SU-DHL-6 (cell line): ENCODE measurements around the gene BRMS1.

Experiments used
- H2AFZ ChIP-seq: fragments of 200-600 bp; sonication (generic); 2 replicates; pipeline ENCODE4 v1.6.1; 2014; ENCODE audit warnings: low read depth, mild to moderate bottlenecking, moderate library complexity, mixed read lengths, antibody characterized with exemption, low read length; ENCODE audit not compliant: severe bottlenecking
- H3F3A ChIP-seq: fragments of 200-600 bp; shearing (Covaris generic); 2 replicates; pipeline ENCODE4 v1.6.0; 2016; ENCODE audit warnings: antibody characterized with exemption, mild to moderate bottlenecking; ENCODE audit not compliant: insufficient read depth
- H3K27ac ChIP-seq: fragments of 200-600 bp; sonication (generic); 2 replicates; pipeline ENCODE4 v1.5.1; 2016; ENCODE audit warnings: low read depth, mild to moderate bottlenecking, low read length, moderate library complexity, mixed read lengths
- H3K27me3 ChIP-seq: fragments of 200-600 bp; sonication (generic), shearing (Covaris generic); 2 replicates; pipeline ENCODE4 v1.6.0; 2014; ENCODE audit warnings: mild to moderate bottlenecking, low read length
- H3K36me3 ChIP-seq: fragments of 200-600 bp; sonication (generic); 2 replicates; pipeline ENCODE4 v1.6.1; 2014; ENCODE audit warnings: mild to moderate bottlenecking, low read length, mixed read lengths
- H3K4me2 ChIP-seq: fragments of 300-600, 200-600 bp; shearing (Covaris generic), sonication (generic); 2 replicates; pipeline ENCODE4 v1.6.0; 2014; ENCODE audit warnings: low read length, low read depth, mild to moderate bottlenecking; ENCODE audit not compliant: poor library complexity, severe bottlenecking
- H3K4me3 ChIP-seq: fragments of 200-600 bp; sonication (generic); 2 replicates; pipeline ENCODE4 v1.5.1; 2014; ENCODE audit warnings: antibody characterized with exemption, low read length, mild to moderate bottlenecking, mixed read lengths; ENCODE audit not compliant: insufficient read depth, poor library complexity, severe bottlenecking
- H3K79me2 ChIP-seq: fragments of 200-600 bp; sonication (generic); 2 replicates; pipeline ENCODE4 v1.6.1; 2014; ENCODE audit warnings: mild to moderate bottlenecking, low read length, moderate library complexity; ENCODE audit not compliant: insufficient read depth
- H3K9ac ChIP-seq: fragments of 200-600 bp; sonication (generic); 2 replicates; pipeline ENCODE4 v1.7.0; 2014; ENCODE audit warnings: mild to moderate bottlenecking, low read length
- H3K9me2 ChIP-seq: fragments of 200-600 bp; sonication (generic); replicated peaks from 2 replicates; pipeline ENCODE4 v1.6.1; 2014; ENCODE audit warnings: low read length; ENCODE audit not compliant: insufficient read depth
- H3K9me3 ChIP-seq: fragments of 200-600 bp; sonication (generic); 2 replicates; pipeline ENCODE4 v1.6.1; 2014; ENCODE audit warnings: low read length, mixed read lengths; ENCODE audit not compliant: insufficient read depth
- H4K20me1 ChIP-seq: fragments of 200-600 bp; sonication (generic); 2 replicates; pipeline ENCODE4 v1.6.1; 2014; ENCODE audit warnings: low read depth, mild to moderate bottlenecking, antibody characterized with exemption, low read length, moderate library complexity, mixed read lengths
- EZH2phosphoT487 ChIP-seq: fragments of 200-600 bp; sonication (generic), shearing (Covaris generic); conservative IDR thresholded peaks from 2 replicates; pipeline ENCODE4 v1.6.1; 2018; ENCODE audit warnings: mild to moderate bottlenecking, antibody characterized with exemption, low read length, moderate library complexity, mixed read lengths
- TF ChIP-seq, protein P1 (sequence below): fragments of 200-600 bp; sonication (generic); IDR thresholded peaks from one replicate; pipeline ENCODE4 v1.5.1; 2017; ENCODE audit warnings: antibody characterized with exemption, mild to moderate bottlenecking, low read length, moderate library complexity; ENCODE audit not compliant: insufficient read depth, poor library complexity, severe bottlenecking

The BRMS1 gene

DNA sequence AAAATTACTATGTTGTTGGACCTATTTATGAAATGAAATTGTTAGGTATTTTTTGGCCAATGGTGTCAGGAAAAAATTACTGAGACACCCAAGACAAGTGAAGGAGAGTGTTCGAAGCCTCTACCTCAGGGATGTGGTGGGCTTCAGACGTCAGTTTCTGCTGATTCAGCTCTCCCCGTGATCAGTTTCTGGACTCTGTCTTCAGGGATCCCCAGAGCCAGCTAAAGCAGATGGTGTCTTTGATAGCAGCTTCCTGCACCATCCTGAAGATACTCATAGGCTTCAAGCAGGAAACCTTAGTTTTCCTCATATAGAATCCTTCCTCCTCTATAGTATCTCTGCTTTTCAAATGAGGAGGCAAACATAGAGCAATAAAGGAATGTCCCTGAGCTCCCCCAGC is 35.4 kb downstream of the BRMS1 start:
- no peaks in the 10 kb centered on the region for H3K9me3 ChIP-seq
- no peaks in the 10 kb centered on the region for H3K79me2 ChIP-seq
- H3K36me3 ChIP-seq, result no peaks in the 10 kb centered on the region
- no peak overlapping the region for H3K27ac ChIP-seq
- no peak overlapping the region for H3K9ac ChIP-seq
- H3K4me3 ChIP-seq, result no peak overlapping the region
- H2AFZ ChIP-seq, result no peak overlapping the region
- no peaks in the 10 kb centered on the region for H3K9me2 ChIP-seq
- no peaks in the 10 kb centered on the region for H3K27me3 ChIP-seq
- H4K20me1 ChIP-seq, result no peaks in the 10 kb centered on the region
- H3K4me2 ChIP-seq, result no peak overlapping the region
- no peaks in the 10 kb centered on the region for H3F3A ChIP-seq
- no peak for TF ChIP-seq EZH2phosphoT487
- TF ChIP-seq, protein P1, sequence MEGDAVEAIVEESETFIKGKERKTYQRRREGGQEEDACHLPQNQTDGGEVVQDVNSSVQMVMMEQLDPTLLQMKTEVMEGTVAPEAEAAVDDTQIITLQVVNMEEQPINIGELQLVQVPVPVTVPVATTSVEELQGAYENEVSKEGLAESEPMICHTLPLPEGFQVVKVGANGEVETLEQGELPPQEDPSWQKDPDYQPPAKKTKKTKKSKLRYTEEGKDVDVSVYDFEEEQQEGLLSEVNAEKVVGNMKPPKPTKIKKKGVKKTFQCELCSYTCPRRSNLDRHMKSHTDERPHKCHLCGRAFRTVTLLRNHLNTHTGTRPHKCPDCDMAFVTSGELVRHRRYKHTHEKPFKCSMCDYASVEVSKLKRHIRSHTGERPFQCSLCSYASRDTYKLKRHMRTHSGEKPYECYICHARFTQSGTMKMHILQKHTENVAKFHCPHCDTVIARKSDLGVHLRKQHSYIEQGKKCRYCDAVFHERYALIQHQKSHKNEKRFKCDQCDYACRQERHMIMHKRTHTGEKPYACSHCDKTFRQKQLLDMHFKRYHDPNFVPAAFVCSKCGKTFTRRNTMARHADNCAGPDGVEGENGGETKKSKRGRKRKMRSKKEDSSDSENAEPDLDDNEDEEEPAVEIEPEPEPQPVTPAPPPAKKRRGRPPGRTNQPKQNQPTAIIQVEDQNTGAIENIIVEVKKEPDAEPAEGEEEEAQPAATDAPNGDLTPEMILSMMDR, result no peak

DNA sequence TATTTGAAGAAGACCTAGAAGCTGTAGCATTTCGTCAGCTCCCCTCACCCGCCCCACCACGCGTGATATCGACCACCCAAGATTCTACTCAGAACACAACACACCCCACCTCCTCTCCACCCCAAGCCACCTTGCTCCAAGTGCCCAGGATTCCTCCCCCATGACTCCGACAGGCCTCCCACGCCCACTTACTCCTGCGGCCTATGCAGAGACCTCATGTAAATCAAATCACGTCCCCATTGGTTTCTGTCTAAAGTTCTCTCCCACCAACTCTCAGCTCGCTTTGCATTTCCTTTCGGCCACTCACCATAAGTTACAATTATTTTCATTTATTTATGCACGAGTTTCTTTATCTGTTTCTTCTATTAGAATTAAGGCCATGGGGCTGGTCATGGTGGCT is 42.2 kb downstream of the BRMS1 start:
- H3K36me3 ChIP-seq, result no peaks in the 10 kb centered on the region
- no peak overlapping the region for H3K27ac ChIP-seq
- H3K9me2 ChIP-seq, result no peaks in the 10 kb centered on the region
- no peak overlapping the region for H2AFZ ChIP-seq
- no peak for TF ChIP-seq EZH2phosphoT487
- H3K9me3 ChIP-seq, result no peaks in the 10 kb centered on the region
- H4K20me1 ChIP-seq, result no peaks in the 10 kb centered on the region
- H3K4me3 ChIP-seq, result no peak overlapping the region
- no peaks in the 10 kb centered on the region for H3F3A ChIP-seq
- H3K27me3 ChIP-seq, result no peaks in the 10 kb centered on the region
- no peak overlapping the region for H3K9ac ChIP-seq
- no peaks in the 10 kb centered on the region for H3K79me2 ChIP-seq
- no peak overlapping the region for H3K4me2 ChIP-seq

DNA sequence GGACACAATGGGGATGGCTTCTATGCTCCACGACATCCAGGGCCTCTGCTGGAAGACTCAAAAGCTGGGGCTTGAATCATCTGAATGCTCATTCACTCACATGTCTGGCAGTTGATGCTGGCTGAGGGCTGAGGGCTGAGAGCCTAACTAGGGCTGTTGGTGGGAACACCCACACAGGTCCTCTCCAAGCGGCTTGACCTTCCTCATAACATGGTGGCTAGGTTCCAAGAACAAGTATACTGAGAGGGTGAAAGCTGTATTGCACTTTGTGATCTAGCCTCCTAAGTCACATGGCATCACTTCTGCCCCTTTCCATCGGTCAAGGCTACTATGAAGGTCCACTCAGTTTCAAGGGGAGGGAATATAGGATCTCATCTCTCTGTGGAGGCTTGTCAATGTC is 45.7 kb downstream of the BRMS1 start:
- no peaks in the 10 kb centered on the region for H3K9me2 ChIP-seq
- no peaks in the 10 kb centered on the region for H3K79me2 ChIP-seq
- H3K9ac ChIP-seq, result no peak overlapping the region
- H3K4me3 ChIP-seq, result no peak overlapping the region
- no peaks in the 10 kb centered on the region for H3F3A ChIP-seq
- H4K20me1 ChIP-seq, result no peaks in the 10 kb centered on the region
- no peaks in the 10 kb centered on the region for H3K9me3 ChIP-seq
- no peak for TF ChIP-seq EZH2phosphoT487
- TF ChIP-seq, protein P1, result no peak
- no peak overlapping the region for H3K27ac ChIP-seq
- no peaks in the 10 kb centered on the region for H3K27me3 ChIP-seq
- no peaks in the 10 kb centered on the region for H3K36me3 ChIP-seq
- H3K4me2 ChIP-seq, result no peak overlapping the region
- H2AFZ ChIP-seq, result no peak overlapping the region

DNA sequence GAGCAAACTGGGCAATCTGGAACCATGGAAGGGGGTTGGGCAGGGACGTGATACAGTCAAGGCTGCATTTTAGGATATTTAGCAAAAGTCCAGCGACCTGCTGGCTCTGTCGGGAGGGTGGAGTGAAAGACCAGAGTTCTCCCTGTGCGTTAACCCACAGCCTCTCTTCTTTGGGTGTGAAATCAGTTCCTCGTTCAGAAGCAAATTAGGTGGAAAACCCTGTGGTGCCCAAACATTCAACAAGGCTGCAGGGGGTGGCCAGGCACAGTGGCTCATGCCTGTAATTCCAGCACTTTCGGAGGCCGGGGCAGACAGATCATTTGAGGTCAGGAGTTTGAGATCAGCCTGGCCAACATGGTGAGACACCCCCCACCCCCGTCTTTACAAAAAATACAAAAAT is 47.3 kb downstream of the BRMS1 start:
- no peaks in the 10 kb centered on the region for H3K9me2 ChIP-seq
- no peak overlapping the region for H3K4me2 ChIP-seq
- no peak overlapping the region for H3K27ac ChIP-seq
- H2AFZ ChIP-seq, result no peak overlapping the region
- no peaks in the 10 kb centered on the region for H3K36me3 ChIP-seq
- H3K27me3 ChIP-seq, result no peaks in the 10 kb centered on the region
- H3K4me3 ChIP-seq, result no peak overlapping the region
- TF ChIP-seq, protein P1, result no peak
- no peak for TF ChIP-seq EZH2phosphoT487
- no peaks in the 10 kb centered on the region for H3K79me2 ChIP-seq
- H3K9ac ChIP-seq, result no peak overlapping the region
- no peaks in the 10 kb centered on the region for H4K20me1 ChIP-seq
- no peaks in the 10 kb centered on the region for H3K9me3 ChIP-seq
- no peaks in the 10 kb centered on the region for H3F3A ChIP-seq
